ENCODE data around the gene MST1R. TPM values are rescaled to one million over a fixed set of nuclear protein-coding genes. Genes with fewer than 3 reads are reported as not detected.

Gene MST1R
- total and polyA plus RNA-seq, 2 donors (not counting 3 experiments of a cell fraction or from before 2014, with no cell fraction given), result 0.93 to 2.4 TPM

DNA sequence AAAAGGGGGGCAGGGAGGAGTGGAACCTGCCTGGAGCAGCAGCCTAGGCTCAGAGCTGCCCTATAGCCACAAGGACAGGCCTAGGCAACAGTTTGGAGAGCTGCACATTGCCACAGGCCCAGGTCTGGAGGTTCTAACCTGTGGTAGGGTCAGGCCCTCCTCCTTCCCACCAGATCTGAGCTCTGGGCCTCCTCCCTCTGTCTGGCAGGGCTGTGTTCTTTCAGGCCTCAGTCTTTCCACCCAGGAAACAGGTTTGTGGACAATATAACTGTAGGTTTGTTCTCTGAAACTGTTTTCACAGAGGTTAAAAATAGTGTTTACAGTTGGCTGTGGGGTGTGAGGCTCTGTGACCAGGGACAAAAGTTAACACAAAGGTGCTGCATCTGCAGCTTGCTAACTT lies 25.0 kb downstream of the MST1R start:
- no peaks in the 10 kb centered on the region for H3K9me3 ChIP-seq (replicated peaks; ENCODE audit: control insufficient read depth, insufficient read depth, low read length)
- H3K27ac ChIP-seq (ENCODE audit: insufficient read depth, low read depth, low read length), result no peak overlapping the region
- H3K4me3 ChIP-seq (replicated peaks in 1 of 3; ENCODE audit: insufficient read depth in 1 of 3, low read depth in 1 of 3, low read length in 3 of 3), result no peak overlapping the region
- H3K4me1 ChIP-seq (ENCODE audit: control insufficient read depth, extremely low read depth, insufficient read depth, low read length), result no peaks in the 10 kb centered on the region
- H3K9ac ChIP-seq (replicated peaks; ENCODE audit: extremely low read depth, insufficient read depth, low read length), result no peak overlapping the region
- FAIRE-seq (no peak), DNase-seq (ENCODE audit: low read depth, low spot score) (no peak)
- no peaks in the 10 kb centered on the region for H3K79me2 ChIP-seq (ENCODE audit: control insufficient read depth, insufficient read depth, low read length)
- no peaks in the 10 kb centered on the region for H3K9me1 ChIP-seq (replicated peaks; ENCODE audit: control insufficient read depth, extremely low read depth, insufficient read depth, low read length)
- no peaks in the 10 kb centered on the region for H4K20me1 ChIP-seq (replicated peaks; ENCODE audit: control insufficient read depth, extremely low read depth, insufficient read depth, low read length)
- intact Hi-C loops (cut with micrococcal nuclease) (no loop called here), dilution Hi-C loops (cut with MboI; ENCODE audit: extremely low pct_ligation_motif_present, low sequenced_read_pairs) (no loop called here)
- BruUV-seq (replicated peaks), result no TSS peak
- no peak overlapping the region for H2AFZ ChIP-seq (ENCODE audit: low read depth, low read length)
- H3K4me2 ChIP-seq (ENCODE audit: insufficient read depth, low read length), result no peak overlapping the region
- H3K27me3 ChIP-seq (ENCODE audit: control insufficient read depth in 2 of 2, insufficient read depth in 2 of 2, low read length in 2 of 2), result peaks cover 7 to 8% of the 10 kb centered on the region in 2 experiments
- H3K36me3 ChIP-seq (ENCODE audit: control insufficient read depth in 2 of 2, extremely low read depth in 1 of 2, insufficient read depth in 2 of 2, low read length in 2 of 2), result no peaks in the 10 kb centered on the region
- ChIA-PET CTCF (interaction anchor here (1.1 to 2.3 kb wide), 3 partner anchors 11 to 39 kb away, joined by 3 to 6 read pairs (median 5); no protein-coding TSS in a partner anchor), POLR2A (no interaction called here)
- TF ChIP-seq GATA2 (IDR thresholded peaks at IDR 0.05; ENCODE audit: insufficient read depth, insufficient read length, low read depth, low read length) (no peak), JUN (IDR thresholded peaks at IDR 0.05; ENCODE audit: borderline replicate concordance, insufficient read depth, insufficient read length, low read depth) (no peak), EZH2 (IDR thresholded peaks at IDR 0.05; ENCODE audit: borderline replicate concordance, low read depth, low read length, severe bottlenecking) (no peak), MYC (IDR thresholded peaks at IDR 0.05; ENCODE audit: low read depth, low read length) (no peak), POLR2A (IDR thresholded peaks at IDR 0.05; ENCODE audit: low read depth, low read length) (no peak), POLR2AphosphoS5 (IDR thresholded peaks at IDR 0.05; ENCODE audit: insufficient read depth, low read depth, low read length) (no peak), FOS (IDR thresholded peaks at IDR 0.05; ENCODE audit: borderline replicate concordance, insufficient read depth, low read length) (no peak)
- TF ChIP-seq, protein P1, sequence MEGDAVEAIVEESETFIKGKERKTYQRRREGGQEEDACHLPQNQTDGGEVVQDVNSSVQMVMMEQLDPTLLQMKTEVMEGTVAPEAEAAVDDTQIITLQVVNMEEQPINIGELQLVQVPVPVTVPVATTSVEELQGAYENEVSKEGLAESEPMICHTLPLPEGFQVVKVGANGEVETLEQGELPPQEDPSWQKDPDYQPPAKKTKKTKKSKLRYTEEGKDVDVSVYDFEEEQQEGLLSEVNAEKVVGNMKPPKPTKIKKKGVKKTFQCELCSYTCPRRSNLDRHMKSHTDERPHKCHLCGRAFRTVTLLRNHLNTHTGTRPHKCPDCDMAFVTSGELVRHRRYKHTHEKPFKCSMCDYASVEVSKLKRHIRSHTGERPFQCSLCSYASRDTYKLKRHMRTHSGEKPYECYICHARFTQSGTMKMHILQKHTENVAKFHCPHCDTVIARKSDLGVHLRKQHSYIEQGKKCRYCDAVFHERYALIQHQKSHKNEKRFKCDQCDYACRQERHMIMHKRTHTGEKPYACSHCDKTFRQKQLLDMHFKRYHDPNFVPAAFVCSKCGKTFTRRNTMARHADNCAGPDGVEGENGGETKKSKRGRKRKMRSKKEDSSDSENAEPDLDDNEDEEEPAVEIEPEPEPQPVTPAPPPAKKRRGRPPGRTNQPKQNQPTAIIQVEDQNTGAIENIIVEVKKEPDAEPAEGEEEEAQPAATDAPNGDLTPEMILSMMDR (IDR thresholded peaks at IDR 0.05; ENCODE audit: extremely low read depth in 1 of 2, insufficient read depth in 1 of 2, low read depth in 1 of 2, low read length in 2 of 2), result no peak
- TF ChIP-seq, protein P2, sequence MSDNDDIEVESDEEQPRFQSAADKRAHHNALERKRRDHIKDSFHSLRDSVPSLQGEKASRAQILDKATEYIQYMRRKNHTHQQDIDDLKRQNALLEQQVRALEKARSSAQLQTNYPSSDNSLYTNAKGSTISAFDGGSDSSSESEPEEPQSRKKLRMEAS (IDR thresholded peaks at IDR 0.05; ENCODE audit: insufficient read depth, insufficient read length), result no peak
